C4-2B (cell line): Measurements from ENCODE around the gene DLX1.

ENCODE experiments used
- CTCF ChIP-seq: fragments of 450-650 bp; conservative IDR thresholded peaks from 2 replicates; pipeline ENCODE4 v1.5.1; 2017; ENCODE audit warnings: mild to moderate bottlenecking
- ZFX ChIP-seq: fragments of 450-650 bp; IDR thresholded peaks from 2 replicates; pipeline ENCODE4 v1.6.1; 2017

GRCh38 chr2:172092716-172093415 lies 7.6 kb downstream of the DLX1 start:
- TF ChIP-seq CTCF = no peak
- TF ChIP-seq ZFX = no peak
